Tibial nerve (tissue), 4 donors: Measurements from ENCODE around the gene EDEM3. TPM values are rescaled to one million over a fixed set of nuclear protein-coding genes. Genes with fewer than 3 reads are reported as not detected.

Experiments
- DNase-seq, 2 donors: peaks; one replicate each; pipeline ENCODE4 v3.0.0-alpha.2; 2019; ENCODE audit warnings: low spot score in 2 of 2
- H3K27ac ChIP-seq, 4 donors: fragments of 200-600 bp; sonication (generic) in 3 of 4; one replicate each; pipeline ENCODE4 v1.5.1; 2017 to 2019; ENCODE audit warnings: mild to moderate bottlenecking in 1 of 4
- H3K27me3 ChIP-seq, 2 donors: fragments of 200-600 bp; sonication (generic) in 1 of 2; one replicate each; pipeline versions ENCODE4 v1.5.1 to v1.6.0; 2017 to 2019
- H3K36me3 ChIP-seq, 3 donors: fragments of 200-600 bp; sonication (generic); one replicate each; pipeline ENCODE4 v1.5.1; 2018 to 2019
- H3K4me1 ChIP-seq, 4 donors: fragments of 200-600 bp; sonication (generic) in 3 of 4; one replicate each; pipeline ENCODE4 v1.5.1; 2017 to 2019
- H3K4me3 ChIP-seq, 4 donors: fragments of 200-600 bp; sonication (generic) in 3 of 4; one replicate each; pipeline ENCODE4 v1.5.1; 2017 to 2019; ENCODE audit warnings: mild to moderate bottlenecking in 1 of 4, moderate library complexity in 1 of 4
- H3K9me3 ChIP-seq, 4 donors: fragments of 200-600 bp; sonication (generic) in 3 of 4; one replicate each; pipeline ENCODE4 v1.5.1; 2017 to 2019
- CTCF ChIP-seq, 5 experiments: fragments of 200-600 bp in 3 of 5; fragments of 450-650 bp in 2 of 5; sonication (generic) in 3 of 5; IDR thresholded peaks; one replicate each; pipeline ENCODE4 v1.5.1; 2016 to 2019; ENCODE audit warnings: antibody characterized with exemption in 5 of 5, mild to moderate bottlenecking in 3 of 5, moderate library complexity in 2 of 5
- EP300 ChIP-seq, 2 donors: sonication (generic); formaldehyde crosslinking; IDR thresholded peaks; one replicate each; pipeline ENCODE4 v1.6.1; 2017; ENCODE audit warnings: antibody characterized with exemption in 2 of 2, mild to moderate bottlenecking in 1 of 2
- POLR2A ChIP-seq, 2 donors: fragments of 450-650 bp; IDR thresholded peaks; one replicate each; pipeline ENCODE4 v1.6.1; 2017; ENCODE audit warnings: antibody characterized with exemption in 2 of 2, mild to moderate bottlenecking in 2 of 2, moderate library complexity in 2 of 2
- WGBS, 2 donors: methylation state at CpG; one replicate each; pipeline ENCODE4 v1.1.5; 2018; 5-methylcytosine and 5-hydroxymethylcytosine counted together
- total RNA-seq, 4 donors: library from RNA; depleted of rRNA; stranded (reverse); fragments of >200 nt; gene quantifications; one replicate each; pipeline ENCODE4 v1.1.0, GENCODE V29; 2016

Gene EDEM3
- total RNA-seq, 4 donors from 2014 or later: 33.0 to 57.3 (median 39.0) TPM

DNA sequence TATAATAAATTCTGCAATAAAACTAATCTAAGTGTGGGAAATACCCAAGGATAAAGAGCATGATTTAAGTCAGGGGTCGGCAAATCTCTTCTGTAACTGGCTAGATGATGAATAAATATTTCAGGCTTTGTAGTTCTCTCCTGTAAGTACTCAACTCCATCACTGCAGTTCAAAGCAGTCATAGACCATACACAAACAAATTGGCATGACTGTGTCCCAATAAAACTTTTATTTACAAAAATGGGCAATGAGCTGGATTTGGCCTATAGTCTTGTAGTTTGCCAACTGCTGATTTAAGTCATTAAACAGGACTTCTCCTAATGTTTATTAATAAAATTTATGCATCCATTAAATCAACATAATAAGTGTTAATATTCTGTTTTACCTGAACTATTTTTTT, 49.4 kb downstream of the EDEM3 start:
- H3K4me1 ChIP-seq: no peaks in the 10 kb centered on the region
- no peak for TF ChIP-seq EP300 (IDR thresholded peaks at IDR 0.05)
- no peak for DNase-seq
- H3K27me3 ChIP-seq: no peaks in the 10 kb centered on the region
- WGBS, 2 donors: 94 to 98% methylated on average over 1 of the region's 1 CpG
- H3K9me3 ChIP-seq: no peaks in the 10 kb centered on the region
- H3K27ac ChIP-seq: no peak overlapping the region
- peaks cover 0 to 96% (median 0%) of the 10 kb centered on the region in 3 donors for H3K36me3 ChIP-seq
- no peak overlapping the region for H3K4me3 ChIP-seq

- Histone ChIP-seq H3K4me3 (no peak overlapping the region), H3K4me1 (no peaks in the 10 kb centered on the region), H3K9me3 (no peaks in the 10 kb centered on the region), H3K27ac (no peak overlapping the region), H3K36me3 (peaks cover 0 to 70% (median 0%) of the 10 kb centered on the region in 3 donors), H3K27me3 (no peaks in the 10 kb centered on the region)
- WGBS, 2 donors: 62 to 85% methylated on average over 1 of the region's 1 CpG
- no peak for DNase-seq
- TF ChIP-seq EP300 (IDR thresholded peaks at IDR 0.05) (no peak), CTCF (IDR thresholded peaks at IDR 0.05) (no peak), POLR2A (IDR thresholded peaks at IDR 0.05) (no peak)
Measured at GRCh38 chr1:184701816-184702215, 52.8 kb downstream of the EDEM3 start.

DNA sequence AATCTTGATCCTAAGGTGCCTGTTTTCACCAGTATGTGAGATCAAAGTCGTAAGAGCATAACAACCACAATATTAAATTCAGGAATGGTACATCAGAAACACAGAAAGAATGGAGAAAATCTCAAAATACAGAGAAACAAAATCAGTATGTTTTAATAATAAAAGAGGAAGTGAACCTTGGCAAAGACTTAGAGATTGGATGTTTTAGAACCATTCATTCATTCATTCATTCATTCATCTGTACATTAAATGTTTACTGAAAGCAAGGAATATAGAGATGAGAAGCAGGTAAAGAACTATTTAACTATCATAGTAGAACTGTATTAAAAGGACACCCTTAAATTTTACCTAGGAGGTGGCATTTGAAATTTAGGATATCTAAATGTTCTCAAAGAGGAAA, 55.7 kb downstream of the EDEM3 start:
- no peak overlapping the region for H3K27ac ChIP-seq
- H3K4me1 ChIP-seq: no peaks in the 10 kb centered on the region
- no peaks in the 10 kb centered on the region for H3K27me3 ChIP-seq
- TF ChIP-seq EP300 (IDR thresholded peaks at IDR 0.05) (no peak), POLR2A (IDR thresholded peaks at IDR 0.05) (no peak), CTCF (IDR thresholded peaks at IDR 0.05) (no peak)
- H3K9me3 ChIP-seq: no peaks in the 10 kb centered on the region
- DNase-seq: no peak
- WGBS, 2 donors: 92 to 97% methylated on average over 1 of the region's 1 CpG
- no peak overlapping the region for H3K4me3 ChIP-seq
- H3K36me3 ChIP-seq: peaks cover 0 to 58% (median 7%) of the 10 kb centered on the region in 3 donors

- TF ChIP-seq CTCF (IDR thresholded peaks at IDR 0.05): no peak
- TF ChIP-seq POLR2A (IDR thresholded peaks at IDR 0.05): no peak
- TF ChIP-seq EP300 (IDR thresholded peaks at IDR 0.05): no peak
- H3K4me3 ChIP-seq: no peak overlapping the region
- H3K4me1 ChIP-seq: no peaks in the 10 kb centered on the region
- WGBS, 2 donors: 56 to 75% methylated on average over 3 of the region's 3 CpGs
- DNase-seq: no peak
- no peaks in the 10 kb centered on the region for H3K9me3 ChIP-seq
- no peak overlapping the region for H3K27ac ChIP-seq
- H3K36me3 ChIP-seq: peaks cover 0 to 55% (median 7%) of the 10 kb centered on the region in 3 donors
- H3K27me3 ChIP-seq: no peaks in the 10 kb centered on the region
Measured at GRCh38 chr1:184698016-184698415, 56.6 kb downstream of the EDEM3 start.

- no peak for TF ChIP-seq CTCF (IDR thresholded peaks at IDR 0.05)
- no peak for TF ChIP-seq POLR2A (IDR thresholded peaks at IDR 0.05)
- TF ChIP-seq EP300 (IDR thresholded peaks at IDR 0.05): no peak
- Histone ChIP-seq H3K27ac (no peak overlapping the region), H3K4me3 (no peak overlapping the region), H3K9me3 (no peaks in the 10 kb centered on the region), H3K36me3 (peaks cover 0 to 41% (median 7%) of the 10 kb centered on the region in 3 donors), H3K27me3 (no peaks in the 10 kb centered on the region), H3K4me1 (no peaks in the 10 kb centered on the region)
- DNase-seq: no peak
- WGBS, 2 donors: 38 to 74% methylated on average over 3 of the region's 3 CpGs
Measured at GRCh38 chr1:184696403-184696802, 58.3 kb downstream of the EDEM3 start.

- no peak overlapping the region for H3K27ac ChIP-seq
- TF ChIP-seq POLR2A (IDR thresholded peaks at IDR 0.05): no peak
- TF ChIP-seq EP300 (IDR thresholded peaks at IDR 0.05): no peak
- no peak for TF ChIP-seq CTCF (IDR thresholded peaks at IDR 0.05)
- H3K27me3 ChIP-seq: no peaks in the 10 kb centered on the region
- no peaks in the 10 kb centered on the region for H3K4me1 ChIP-seq
- DNase-seq: no peak
- H3K36me3 ChIP-seq: peaks cover 0 to 27% (median 7%) of the 10 kb centered on the region in 3 donors
- no peak overlapping the region for H3K4me3 ChIP-seq
- 80 to 85% methylated on average over 5 of the region's 5 CpGs for WGBS, 2 donors
- no peaks in the 10 kb centered on the region for H3K9me3 ChIP-seq
Measured at GRCh38 chr1:184695023-184695422, 59.6 kb downstream of the EDEM3 start.
